ENCODE measurements around the gene RPS6KA2.

The RPS6KA2 gene

DNA sequence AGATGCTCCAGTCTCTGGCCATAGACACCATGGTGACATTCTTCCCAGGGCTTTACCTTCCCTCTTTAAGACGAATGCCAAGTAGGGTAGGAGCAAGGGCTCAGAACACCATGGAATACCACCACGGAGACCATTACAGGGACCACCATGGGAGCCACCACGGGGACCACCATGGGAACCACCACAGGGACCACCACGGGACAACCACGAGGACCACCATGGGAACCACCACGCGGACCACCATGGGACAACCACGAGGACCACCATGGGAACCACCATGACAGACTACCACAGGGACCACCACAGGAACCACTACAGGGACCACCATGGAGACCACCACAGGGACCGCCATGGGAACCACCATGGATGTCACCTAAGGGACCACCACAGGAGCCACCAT, 177.4 kb downstream of the RPS6KA2 start:
- no peak overlapping the region for H3K4me3 ChIP-seq (ENCODE audit: low read depth in 1 of 2, low read length in 2 of 2)
- H3K27ac ChIP-seq (ENCODE audit: low read depth, low read length): no peak overlapping the region
- H3K9me3 ChIP-seq (ENCODE audit: control insufficient read depth in 1 of 2, low read length in 2 of 2): no peaks in the 10 kb centered on the region
- no peaks in the 10 kb centered on the region for H3K27me3 ChIP-seq (ENCODE audit: control insufficient read depth in 1 of 2, insufficient read depth in 2 of 2, low read length in 2 of 2)
- no peak overlapping the region for H3K9ac ChIP-seq (ENCODE audit: low read depth in 1 of 2, low read length in 2 of 2)
- peaks cover 0 to 9% of the 10 kb centered on the region in 2 donors for H3K36me3 ChIP-seq (ENCODE audit: control insufficient read depth in 1 of 2, insufficient read depth in 2 of 2, low read length in 2 of 2)
- H3K4me1 ChIP-seq (ENCODE audit: control insufficient read depth in 1 of 2, insufficient read depth in 2 of 2, low read length in 2 of 2): no peaks in the 10 kb centered on the region

DNA sequence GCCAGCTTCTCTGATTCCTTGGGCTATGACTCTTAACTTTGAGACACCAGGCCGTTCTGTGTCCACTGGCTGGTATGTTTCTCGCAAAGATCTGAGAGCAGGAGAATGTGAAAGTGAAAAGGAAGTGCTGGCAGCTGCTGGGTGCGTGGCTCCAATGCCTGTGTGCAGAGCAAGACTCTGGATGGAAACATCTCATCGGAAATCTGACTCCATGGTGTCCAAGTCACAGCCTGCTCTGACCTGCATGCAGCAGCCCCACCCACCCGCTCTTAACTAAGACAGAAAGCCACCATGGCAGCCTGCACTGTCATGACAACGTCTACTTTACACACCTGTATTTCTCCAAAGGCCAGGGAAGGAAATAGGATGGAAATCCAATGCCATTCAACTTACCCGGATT, 178.0 kb downstream of the RPS6KA2 start:
- H3K4me3 ChIP-seq (ENCODE audit: low read depth in 1 of 2, low read length in 2 of 2): no peak overlapping the region
- peaks cover 0 to 9% of the 10 kb centered on the region in 2 donors for H3K36me3 ChIP-seq (ENCODE audit: control insufficient read depth in 1 of 2, insufficient read depth in 2 of 2, low read length in 2 of 2)
- no peak overlapping the region for H3K27ac ChIP-seq (ENCODE audit: low read depth, low read length)

DNA sequence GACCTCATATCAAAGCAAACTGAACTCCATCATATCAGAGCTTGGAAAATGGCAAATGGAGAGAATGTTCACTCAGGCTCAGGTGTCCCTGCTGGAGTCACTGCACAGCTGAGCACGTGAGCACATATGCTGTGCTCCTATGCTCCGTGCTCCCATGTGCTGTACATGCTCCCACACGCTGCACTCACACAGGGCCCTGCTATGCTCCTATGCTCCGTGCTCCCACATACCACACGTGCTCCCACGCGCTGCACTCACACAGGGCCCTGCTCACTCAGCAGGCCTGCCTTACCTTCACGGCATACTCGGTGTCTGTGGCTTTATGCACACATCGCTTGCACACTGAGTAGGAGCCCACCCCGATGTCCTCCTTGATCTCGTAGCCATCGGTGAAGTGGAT, 178.6 kb downstream of the RPS6KA2 start:
- Histone ChIP-seq H3K27me3 (ENCODE audit: control insufficient read depth in 1 of 2, insufficient read depth in 2 of 2, low read length in 2 of 2) (no peaks in the 10 kb centered on the region), H3K9me3 (ENCODE audit: control insufficient read depth in 1 of 2, low read length in 2 of 2) (no peaks in the 10 kb centered on the region), H3K9ac (ENCODE audit: low read depth in 1 of 2, low read length in 2 of 2) (no peak overlapping the region), H3K36me3 (ENCODE audit: control insufficient read depth in 1 of 2, insufficient read depth in 2 of 2, low read length in 2 of 2) (peaks cover 0 to 9% of the 10 kb centered on the region in 2 donors), H3K27ac (ENCODE audit: low read depth, low read length) (no peak overlapping the region), H3K4me1 (ENCODE audit: control insufficient read depth in 1 of 2, insufficient read depth in 2 of 2, low read length in 2 of 2) (no peaks in the 10 kb centered on the region), H3K4me3 (ENCODE audit: low read depth in 1 of 2, low read length in 2 of 2) (no peak overlapping the region)

More for the DNA sequence above, 178.0 kb downstream of the RPS6KA2 start:
- Histone ChIP-seq H3K9me3 (ENCODE audit: control insufficient read depth in 1 of 2, low read length in 2 of 2) (no peaks in the 10 kb centered on the region), H3K9ac (ENCODE audit: low read depth in 1 of 2, low read length in 2 of 2) (no peak overlapping the region), H3K27me3 (ENCODE audit: control insufficient read depth in 1 of 2, insufficient read depth in 2 of 2, low read length in 2 of 2) (no peaks in the 10 kb centered on the region), H3K4me1 (ENCODE audit: control insufficient read depth in 1 of 2, insufficient read depth in 2 of 2, low read length in 2 of 2) (no peaks in the 10 kb centered on the region)

DNA sequence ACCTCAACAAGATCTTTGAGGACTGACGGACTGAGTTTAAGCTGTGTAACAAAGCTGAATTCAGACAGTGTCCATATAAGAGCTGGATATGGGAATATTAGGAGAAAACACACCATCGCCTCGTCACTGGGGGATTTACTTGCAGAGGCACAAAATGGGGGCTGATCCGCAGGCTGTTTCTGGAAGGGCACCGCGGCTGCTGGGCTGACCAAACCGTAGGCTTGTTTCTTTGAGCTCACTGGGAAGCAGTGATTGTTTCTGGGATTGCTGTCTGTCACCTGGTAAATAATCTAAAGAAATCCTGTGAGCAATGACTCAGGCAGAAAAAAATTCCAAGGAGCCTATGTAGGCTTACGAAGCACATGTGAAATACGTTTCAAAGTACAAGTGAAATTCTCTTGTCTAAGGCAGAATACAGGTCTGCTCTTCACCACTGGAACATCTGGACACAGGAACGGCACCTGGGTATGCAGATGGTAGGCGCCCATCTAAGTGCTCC, 180.4 kb downstream of the RPS6KA2 start:
- H3K9ac ChIP-seq (ENCODE audit: low read depth in 1 of 2, low read length in 2 of 2): no peak overlapping the region
- peaks cover 0 to 9% of the 10 kb centered on the region in 2 donors for H3K36me3 ChIP-seq (ENCODE audit: control insufficient read depth in 1 of 2, insufficient read depth in 2 of 2, low read length in 2 of 2)
- H3K9me3 ChIP-seq (ENCODE audit: control insufficient read depth in 1 of 2, low read length in 2 of 2): no peaks in the 10 kb centered on the region
- H3K4me3 ChIP-seq (ENCODE audit: low read depth in 1 of 2, low read length in 2 of 2): no peak overlapping the region
- no peaks in the 10 kb centered on the region for H3K4me1 ChIP-seq (ENCODE audit: control insufficient read depth in 1 of 2, insufficient read depth in 2 of 2, low read length in 2 of 2)
- no peak overlapping the region for H3K27ac ChIP-seq (ENCODE audit: low read depth, low read length)
- no peaks in the 10 kb centered on the region for H3K27me3 ChIP-seq (ENCODE audit: control insufficient read depth in 1 of 2, insufficient read depth in 2 of 2, low read length in 2 of 2)

DNA sequence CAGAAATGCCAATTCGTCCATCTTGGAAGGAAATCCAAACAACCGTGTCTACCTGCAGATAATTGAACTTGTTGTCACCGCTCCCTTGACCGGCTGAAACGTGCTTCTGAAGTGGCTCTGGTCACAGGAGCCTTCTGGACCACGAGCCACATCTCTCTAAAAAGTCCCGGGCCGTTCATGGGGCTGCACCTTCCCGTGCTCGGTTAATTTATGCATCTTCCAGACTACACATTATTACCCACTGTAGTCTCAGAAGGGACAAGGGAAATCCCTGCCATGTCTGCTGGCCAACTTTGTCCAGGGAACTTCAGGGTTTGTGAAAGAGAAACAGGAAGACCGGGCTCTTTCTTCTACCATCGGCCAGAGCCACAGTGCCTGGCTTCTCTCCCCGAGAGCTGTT, 180.9 kb downstream of the RPS6KA2 start:
- no peak overlapping the region for H3K4me3 ChIP-seq (ENCODE audit: low read depth in 1 of 2, low read length in 2 of 2)
- H3K27me3 ChIP-seq (ENCODE audit: control insufficient read depth in 1 of 2, insufficient read depth in 2 of 2, low read length in 2 of 2): no peaks in the 10 kb centered on the region
- no peak overlapping the region for H3K27ac ChIP-seq (ENCODE audit: low read depth, low read length)
- no peaks in the 10 kb centered on the region for H3K9me3 ChIP-seq (ENCODE audit: control insufficient read depth in 1 of 2, low read length in 2 of 2)
- peaks cover 0 to 9% of the 10 kb centered on the region in 2 donors for H3K36me3 ChIP-seq (ENCODE audit: control insufficient read depth in 1 of 2, insufficient read depth in 2 of 2, low read length in 2 of 2)
- H3K9ac ChIP-seq (ENCODE audit: low read depth in 1 of 2, low read length in 2 of 2): no peak overlapping the region
- no peaks in the 10 kb centered on the region for H3K4me1 ChIP-seq (ENCODE audit: control insufficient read depth in 1 of 2, insufficient read depth in 2 of 2, low read length in 2 of 2)

DNA sequence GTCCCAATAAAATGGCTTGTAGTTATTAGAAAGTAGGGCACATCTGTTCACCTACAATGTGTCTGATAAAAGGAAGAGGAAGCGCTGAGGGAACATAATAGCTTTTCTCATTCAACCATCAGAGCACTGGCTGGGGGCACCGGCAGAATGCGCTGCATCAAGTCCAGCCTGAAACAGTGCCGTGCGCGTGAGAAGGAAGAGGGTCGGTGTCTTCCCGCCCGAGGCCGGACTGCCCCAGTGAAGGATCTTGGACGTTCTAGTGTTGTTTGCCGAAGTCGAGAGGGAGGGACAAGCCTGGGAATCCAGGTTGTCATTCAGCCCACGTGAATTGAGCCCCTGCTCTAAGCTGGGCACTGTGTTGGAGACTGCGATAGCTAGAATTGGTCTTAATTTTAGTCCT, 182.6 kb downstream of the RPS6KA2 start:
- H3K4me1 ChIP-seq (ENCODE audit: control insufficient read depth in 1 of 2, insufficient read depth in 2 of 2, low read length in 2 of 2): no peaks in the 10 kb centered on the region
- H3K9ac ChIP-seq (ENCODE audit: low read depth in 1 of 2, low read length in 2 of 2): no peak overlapping the region
- no peaks in the 10 kb centered on the region for H3K27me3 ChIP-seq (ENCODE audit: control insufficient read depth in 1 of 2, insufficient read depth in 2 of 2, low read length in 2 of 2)
- H3K4me3 ChIP-seq (ENCODE audit: low read depth in 1 of 2, low read length in 2 of 2): no peak overlapping the region
- peaks cover 0 to 9% of the 10 kb centered on the region in 2 donors for H3K36me3 ChIP-seq (ENCODE audit: control insufficient read depth in 1 of 2, insufficient read depth in 2 of 2, low read length in 2 of 2)
- no peak overlapping the region for H3K27ac ChIP-seq (ENCODE audit: low read depth, low read length)
- H3K9me3 ChIP-seq (ENCODE audit: control insufficient read depth in 1 of 2, low read length in 2 of 2): no peaks in the 10 kb centered on the region

DNA sequence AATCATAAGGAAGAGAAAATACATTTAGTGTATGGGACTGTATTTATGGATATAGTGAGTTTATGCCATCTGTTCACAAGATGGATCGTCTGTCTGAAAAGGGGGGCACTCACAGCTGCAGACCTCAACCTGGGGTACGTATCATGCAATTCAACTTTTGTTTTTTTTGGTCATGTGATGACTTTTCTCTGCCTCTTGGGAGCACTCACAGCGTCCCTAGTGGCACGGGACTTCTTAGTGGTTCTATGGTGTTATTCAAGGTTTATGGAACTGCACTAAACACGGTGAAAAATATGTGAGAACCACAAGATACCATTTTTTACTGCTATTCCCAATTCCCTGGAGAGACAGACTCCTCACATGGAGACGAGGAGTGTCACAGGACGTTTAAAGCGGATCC, 183.9 kb downstream of the RPS6KA2 start:
- H3K4me3 ChIP-seq (ENCODE audit: low read depth in 1 of 2, low read length in 2 of 2): no peak overlapping the region
- no peak overlapping the region for H3K27ac ChIP-seq (ENCODE audit: low read depth, low read length)
- H3K9me3 ChIP-seq (ENCODE audit: control insufficient read depth in 1 of 2, low read length in 2 of 2): no peaks in the 10 kb centered on the region
- no peaks in the 10 kb centered on the region for H3K27me3 ChIP-seq (ENCODE audit: control insufficient read depth in 1 of 2, insufficient read depth in 2 of 2, low read length in 2 of 2)
- H3K9ac ChIP-seq (ENCODE audit: low read depth in 1 of 2, low read length in 2 of 2): no peak overlapping the region
- H3K36me3 ChIP-seq (ENCODE audit: control insufficient read depth in 1 of 2, insufficient read depth in 2 of 2, low read length in 2 of 2): peaks cover 0 to 9% of the 10 kb centered on the region in 2 donors
- H3K4me1 ChIP-seq (ENCODE audit: control insufficient read depth in 1 of 2, insufficient read depth in 2 of 2, low read length in 2 of 2): no peaks in the 10 kb centered on the region

DNA sequence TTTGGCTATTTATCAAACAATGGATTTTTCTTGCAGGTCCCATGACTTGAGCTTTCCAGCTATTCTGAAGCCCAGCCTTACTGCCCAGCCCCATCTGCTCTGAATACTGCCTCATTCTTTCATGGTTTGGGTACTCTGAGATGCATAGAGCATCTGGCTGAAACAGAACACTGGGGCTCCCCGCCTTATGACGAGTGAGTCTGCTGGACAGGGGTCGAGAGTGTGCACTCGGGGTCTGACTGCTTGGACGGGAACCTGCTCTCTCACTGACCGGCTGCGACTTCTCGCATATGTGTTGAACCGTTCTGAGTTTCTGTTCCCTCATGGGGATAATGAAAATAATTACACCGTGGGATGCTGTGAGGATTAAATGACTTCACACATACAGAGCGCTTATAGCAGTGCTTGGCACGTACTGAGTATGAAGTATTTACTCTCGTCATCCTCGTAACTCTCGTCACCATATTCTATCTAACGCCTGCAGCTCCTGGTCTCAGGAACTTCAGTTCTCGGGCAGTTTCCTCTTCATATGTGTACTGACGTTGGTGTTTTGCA, 184.8 kb downstream of the RPS6KA2 start:
- no peaks in the 10 kb centered on the region for H3K4me1 ChIP-seq (ENCODE audit: control insufficient read depth in 1 of 2, insufficient read depth in 2 of 2, low read length in 2 of 2)
- no peak overlapping the region for H3K27ac ChIP-seq (ENCODE audit: low read depth, low read length)
- no peak overlapping the region for H3K9ac ChIP-seq (ENCODE audit: low read depth in 1 of 2, low read length in 2 of 2)
- no peaks in the 10 kb centered on the region for H3K9me3 ChIP-seq (ENCODE audit: control insufficient read depth in 1 of 2, low read length in 2 of 2)
- no peak overlapping the region for H3K4me3 ChIP-seq (ENCODE audit: low read depth in 1 of 2, low read length in 2 of 2)
- H3K27me3 ChIP-seq (ENCODE audit: control insufficient read depth in 1 of 2, insufficient read depth in 2 of 2, low read length in 2 of 2): no peaks in the 10 kb centered on the region
- H3K36me3 ChIP-seq (ENCODE audit: control insufficient read depth in 1 of 2, insufficient read depth in 2 of 2, low read length in 2 of 2): peaks cover 0 to 5% of the 10 kb centered on the region in 2 donors

- no peak overlapping the region for H3K9ac ChIP-seq (ENCODE audit: low read depth in 1 of 2, low read length in 2 of 2)
- no peaks in the 10 kb centered on the region for H3K9me3 ChIP-seq (ENCODE audit: control insufficient read depth in 1 of 2, low read length in 2 of 2)
- H3K4me1 ChIP-seq (ENCODE audit: control insufficient read depth in 1 of 2, insufficient read depth in 2 of 2, low read length in 2 of 2): no peaks in the 10 kb centered on the region
- peaks cover 0 to 5% of the 10 kb centered on the region in 2 donors for H3K36me3 ChIP-seq (ENCODE audit: control insufficient read depth in 1 of 2, insufficient read depth in 2 of 2, low read length in 2 of 2)
- no peak overlapping the region for H3K27ac ChIP-seq (ENCODE audit: low read depth, low read length)
- no peak overlapping the region for H3K4me3 ChIP-seq (ENCODE audit: low read depth in 1 of 2, low read length in 2 of 2)
- no peaks in the 10 kb centered on the region for H3K27me3 ChIP-seq (ENCODE audit: control insufficient read depth in 1 of 2, insufficient read depth in 2 of 2, low read length in 2 of 2)
These were observed 185.5 kb downstream of the RPS6KA2 start for GRCh38 chr6:166441325-166442078.

GRCh38 chr6:166440729-166441128, 186.3 kb downstream of the RPS6KA2 start:
- Histone ChIP-seq H3K9me3 (ENCODE audit: control insufficient read depth in 1 of 2, low read length in 2 of 2) (no peaks in the 10 kb centered on the region), H3K27ac (ENCODE audit: low read depth, low read length) (no peak overlapping the region), H3K9ac (ENCODE audit: low read depth in 1 of 2, low read length in 2 of 2) (no peak overlapping the region), H3K4me3 (ENCODE audit: low read depth in 1 of 2, low read length in 2 of 2) (no peak overlapping the region), H3K4me1 (ENCODE audit: control insufficient read depth in 1 of 2, insufficient read depth in 2 of 2, low read length in 2 of 2) (no peaks in the 10 kb centered on the region), H3K36me3 (ENCODE audit: control insufficient read depth in 1 of 2, insufficient read depth in 2 of 2, low read length in 2 of 2) (no peaks in the 10 kb centered on the region), H3K27me3 (ENCODE audit: control insufficient read depth in 1 of 2, insufficient read depth in 2 of 2, low read length in 2 of 2) (no peaks in the 10 kb centered on the region)
